ENCODE results near the gene APP.
"Not testable (repeated sequence)": the region's sequence is repeated elsewhere in the genome, so short reads cannot be mapped to it uniquely, and the experiment has no call there.

Gene APP

GRCh38 chr21:26060335-26061115 lies 110.0 kb downstream of the APP start:
- DNase-seq, result peak in 1 of 2 donors; percentile 31

DNA sequence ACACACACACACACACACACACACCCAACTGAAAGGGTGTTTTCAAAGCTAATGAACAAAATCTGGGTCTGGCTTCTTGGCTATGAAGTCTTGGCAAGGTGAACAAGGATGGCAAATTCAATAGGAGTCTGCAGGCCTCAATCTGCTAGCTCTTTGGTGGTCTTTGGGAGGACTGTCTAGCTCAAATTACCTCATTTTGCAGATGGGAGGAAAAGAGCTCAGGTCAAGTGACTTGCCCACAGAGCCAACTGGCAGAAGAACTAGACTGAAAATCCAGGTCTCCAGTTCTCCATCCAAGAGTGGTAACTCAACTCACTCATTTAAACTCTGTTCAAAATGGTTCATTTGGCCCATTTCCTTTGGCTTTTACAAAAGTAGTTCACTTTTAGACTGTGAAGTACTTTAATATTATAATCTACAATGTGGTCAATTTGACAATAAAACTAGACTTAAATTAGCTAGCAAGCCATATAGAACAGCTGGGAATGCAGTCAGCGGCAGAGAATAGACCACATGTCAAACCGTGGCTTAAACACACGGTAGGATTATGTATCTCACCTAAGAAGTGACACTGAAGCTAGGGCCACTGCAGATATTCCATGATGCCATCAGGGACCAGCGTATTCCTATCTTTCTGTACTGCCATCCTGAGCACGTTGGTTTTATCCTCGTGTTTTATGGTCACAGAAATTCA lies 112.9 kb downstream of the APP start:
- no peak for DNase-seq

- no peak for DNase-seq
Observed at GRCh38 chr21:26055841-26056264, 114.7 kb downstream of the APP start.

DNA sequence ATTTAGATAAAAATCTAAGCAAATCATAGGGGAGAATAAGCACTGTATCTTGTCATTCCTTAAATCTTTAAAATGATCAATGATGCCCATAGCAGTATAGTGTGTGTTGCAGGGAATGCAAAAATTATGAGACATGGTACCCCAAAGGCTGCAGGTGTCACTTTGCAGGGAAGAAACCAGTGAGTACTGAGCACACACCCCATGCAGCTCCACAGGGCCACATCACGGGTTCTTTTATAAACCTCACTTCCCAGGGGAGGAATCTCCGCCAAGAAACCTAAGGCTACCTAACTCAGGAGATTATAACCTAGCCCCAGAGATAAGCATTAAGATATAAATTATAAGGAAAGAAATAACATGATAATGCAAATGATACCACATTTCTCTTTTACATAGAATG lies 115.6 kb downstream of the APP start:
- DNase-seq, result no peak

- no peak for DNase-seq
Observed at GRCh38 chr21:26052057-26052456, 118.5 kb downstream of the APP start.

DNA sequence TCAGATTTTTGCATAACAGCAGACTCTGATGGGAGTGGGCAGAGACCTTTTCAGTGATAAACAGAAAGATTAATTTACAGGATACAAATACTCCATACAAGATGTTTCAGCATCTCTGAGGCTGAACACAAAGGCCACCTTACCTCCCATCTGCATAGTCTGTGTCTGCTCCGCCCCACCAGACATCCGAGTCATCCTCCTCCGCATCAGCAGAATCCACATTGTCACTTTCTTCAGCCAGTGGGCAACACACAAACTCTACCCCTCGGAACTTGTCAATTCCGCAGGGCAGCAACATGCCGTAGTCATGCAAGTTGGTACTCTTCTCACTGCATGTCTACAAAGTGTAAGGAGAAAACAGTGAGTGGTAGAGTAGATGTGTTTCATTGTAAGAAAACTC lies 119.7 kb downstream of the APP start:
- no peak for DNase-seq

DNA sequence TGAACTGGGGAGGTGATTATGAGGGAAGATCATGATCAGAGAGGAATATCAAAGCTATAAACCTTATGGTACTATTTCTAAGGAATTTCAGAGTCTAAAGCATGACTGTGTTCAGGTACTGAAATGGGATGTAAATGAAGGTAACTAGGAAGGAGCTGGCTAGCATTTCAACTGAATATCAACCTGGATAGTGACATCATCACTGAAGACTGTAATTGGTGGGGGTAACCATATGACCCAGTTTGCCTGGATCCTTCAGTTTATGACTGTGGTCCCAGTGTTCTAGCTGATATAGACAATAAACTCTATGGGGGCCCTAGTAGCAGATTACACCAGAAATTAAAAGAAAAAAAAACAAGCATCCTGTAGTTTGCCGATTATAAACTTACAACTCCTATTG lies 120.8 kb downstream of the APP start:
- DNase-seq, result no peak

- no peak for DNase-seq
Observed at GRCh38 chr21:26047279-26047967, 123.1 kb downstream of the APP start.

DNA sequence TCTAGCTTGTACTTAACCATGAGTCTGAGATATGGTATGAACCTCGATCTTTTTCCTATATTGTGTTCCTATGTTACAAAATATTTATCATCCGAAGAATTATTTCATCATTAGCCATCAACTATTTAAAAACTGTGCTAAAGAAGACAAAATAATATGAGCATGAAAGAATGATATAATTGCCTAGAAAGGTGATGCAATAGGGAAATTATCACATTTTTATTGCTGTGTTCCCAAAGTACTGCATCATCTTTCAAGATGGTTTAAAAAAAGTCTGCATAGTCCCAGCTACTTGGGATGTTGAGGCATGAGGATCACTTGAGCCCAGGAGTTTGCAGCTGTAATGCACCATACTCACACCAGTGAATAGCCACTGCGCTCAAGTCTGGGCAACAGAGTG lies 126.7 kb downstream of the APP start:
- no peak for DNase-seq

DNA sequence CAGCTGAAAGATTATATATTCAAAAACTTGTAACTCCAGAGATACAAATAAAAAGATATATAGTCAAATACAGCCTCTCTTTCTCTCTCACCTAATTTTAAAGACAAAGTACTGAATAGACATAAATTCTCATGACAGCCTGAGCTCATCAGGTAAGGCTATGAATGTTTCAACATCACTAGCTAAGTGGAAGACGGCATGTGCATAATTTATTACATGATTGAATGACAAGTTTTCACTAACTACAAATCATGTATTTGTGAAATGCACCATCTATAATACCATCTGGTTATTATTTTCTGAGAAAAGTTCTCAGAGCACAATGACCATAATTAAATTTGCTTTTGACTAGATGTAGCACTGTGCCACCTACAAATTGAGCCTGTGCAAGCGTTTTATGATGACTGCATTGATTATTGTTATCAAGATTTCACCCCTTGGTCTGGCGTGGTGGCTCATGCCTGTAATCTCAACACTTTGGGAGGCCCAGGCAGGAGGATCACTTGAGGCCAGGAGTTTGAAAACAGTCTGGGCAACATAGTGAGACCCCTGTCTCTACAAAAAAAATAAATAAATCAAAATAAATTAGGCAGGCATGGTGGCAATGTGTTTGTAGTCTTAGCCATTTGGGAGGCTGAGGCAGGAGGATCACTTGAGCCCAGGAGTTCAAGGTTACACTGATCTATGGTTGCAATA lies 128.2 kb downstream of the APP start:
- DNase-seq, result no peak

DNA sequence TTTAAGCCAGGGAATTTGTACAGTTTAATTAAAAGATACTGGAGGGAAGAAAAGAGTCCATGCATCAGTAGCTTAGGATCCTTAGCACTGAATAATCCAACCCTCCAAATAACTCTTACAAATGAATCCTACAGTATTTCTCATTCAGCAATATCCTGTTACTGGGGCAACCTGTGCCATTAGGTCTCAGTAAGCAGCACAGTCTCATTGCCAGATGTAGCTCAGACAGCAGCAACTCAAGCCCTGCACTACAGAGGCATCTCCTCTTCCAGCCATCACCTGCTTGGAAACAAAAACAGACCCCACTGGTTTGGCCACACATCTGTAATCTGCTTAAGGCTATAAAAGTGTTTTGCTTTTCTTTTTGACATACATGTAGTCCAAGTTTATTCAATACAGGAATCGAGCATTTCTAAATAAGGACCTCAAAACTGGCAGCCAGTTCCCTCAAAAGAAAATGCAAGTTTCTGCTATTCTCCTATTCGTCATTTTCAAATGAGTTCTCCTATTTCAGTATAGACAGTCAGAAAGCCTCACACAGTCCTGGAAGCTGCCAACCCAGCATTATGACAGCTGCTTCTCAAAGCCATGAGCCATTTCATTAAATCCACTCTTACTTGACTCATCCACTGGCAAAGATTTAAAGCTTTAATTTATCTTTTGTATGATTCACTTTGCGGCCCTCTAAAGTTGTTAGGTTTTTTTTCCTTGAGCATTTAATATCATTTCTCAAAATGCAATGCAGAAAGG lies 129.0 kb downstream of the APP start:
- no peak for DNase-seq

GRCh38 chr21:26036916-26037315 lies 133.7 kb downstream of the APP start:
- DNase-seq, result no peak

GRCh38 chr21:26032263-26032662 lies 138.3 kb downstream of the APP start:
- DNase-seq, result no peak

GRCh38 chr21:26028183-26028582 lies 142.4 kb downstream of the APP start:
- no peak for DNase-seq

GRCh38 chr21:26027696-26028095 lies 142.9 kb downstream of the APP start:
- no peak for DNase-seq

GRCh38 chr21:26025536-26026512 lies 144.7 kb downstream of the APP start:
- DNase-seq, result no peak

- DNase-seq, result not testable (repeated sequence)
Observed at GRCh38 chr21:26023406-26023805, 147.2 kb downstream of the APP start.

DNA sequence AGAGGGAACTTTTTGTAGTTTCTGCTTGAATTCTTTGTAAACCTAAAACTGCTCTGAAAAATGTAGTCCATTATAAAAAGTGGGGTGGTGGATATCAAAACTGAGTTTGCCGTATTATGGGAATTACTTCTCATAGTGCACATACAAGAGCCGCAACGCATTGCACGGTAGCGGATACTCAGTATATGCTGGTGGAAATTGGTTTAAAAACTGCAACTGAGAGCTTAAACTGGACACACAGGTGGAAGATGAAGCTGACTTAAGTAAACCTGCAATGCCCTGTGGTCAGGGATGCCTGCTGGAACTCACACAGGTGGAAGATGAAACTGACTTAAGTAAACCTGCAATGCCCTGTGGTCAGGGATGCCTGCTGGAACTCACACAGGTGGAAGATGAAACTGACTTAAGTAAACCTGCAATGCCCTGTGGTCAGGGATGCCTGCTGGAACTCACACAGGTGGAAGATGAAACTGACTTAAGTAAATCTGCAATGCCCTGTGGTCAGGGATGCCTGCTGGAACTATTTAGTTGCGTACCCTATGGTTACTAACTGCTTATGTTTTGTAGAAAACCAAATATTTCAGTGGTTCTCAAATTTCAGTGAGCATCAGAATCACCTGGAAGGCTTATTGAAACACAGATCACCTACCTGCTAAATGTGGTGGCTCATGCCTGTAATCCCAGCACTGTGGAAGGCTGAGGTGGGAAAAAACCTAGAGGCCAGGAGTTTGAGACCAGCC lies 147.8 kb downstream of the APP start:
- DNase-seq, result not testable (repeated sequence)

GRCh38 chr21:26020510-26020909 lies 150.1 kb downstream of the APP start:
- no peak for DNase-seq

- no peak for DNase-seq
Observed at GRCh38 chr21:26020081-26020480, 150.5 kb downstream of the APP start.
